Spinal cord (tissue), 4 donors: Measurements from ENCODE around the gene SPARCL1. TPM values are rescaled to one million over a fixed set of nuclear protein-coding genes. Genes with fewer than 3 reads are reported as not detected.

ENCODE experiments used
- polyA plus RNA-seq, 2 donors: library from polyadenylated mRNA; unstranded; fragments of 120-200 nt; gene quantifications; one replicate each; pipeline ENCODE4 v1.2.1, GENCODE V29; 2013; ENCODE audit not compliant: insufficient read length in 2 of 2
- total RNA-seq, 2 donors: library from RNA; depleted of rRNA in 1 of 2; stranded (reverse); fragments of 120-200 nt in 1 of 2; fragments of >200 nt in 1 of 2; gene quantifications; one replicate each; pipeline versions ENCODE4 v1.2.3 to v1.2.4, GENCODE V29; 2013 to 2014

SPARCL1 gene
- total and polyA plus RNA-seq, 4 donors, result 1,228 to 2,377 (median 1,494) TPM

Other genes with a start within 250 kb of the SPARCL1 start
- gene HSD17B13, start 206.5 kb downstream of the SPARCL1 start, total RNA-seq, result 1 to 10 TPM in 1 of 2 donors, under 1 TPM in 1; 0.33 to 1.5 TPM
- 1 to 10 TPM in 1 of 2 donors, under 1 TPM in 1; 0.89 to 1.4 TPM for gene HSD17B13, start 206.5 kb downstream of the SPARCL1 start, polyA plus RNA-seq
- 10 to 100 TPM; 33.3 to 59.5 TPM for gene HSD17B11, start 138.2 kb downstream of the SPARCL1 start, total RNA-seq
- 10 to 100 TPM; 22.8 to 26.0 TPM for gene HSD17B11, start 138.2 kb downstream of the SPARCL1 start, polyA plus RNA-seq
- 10 to 100 TPM; 21.3 to 21.7 TPM for gene NUDT9, start 106.8 kb downstream of the SPARCL1 start, total RNA-seq
- gene NUDT9, start 106.8 kb downstream of the SPARCL1 start, polyA plus RNA-seq, result 10 to 100 TPM; 40.8 to 44.8 TPM
- under 1 TPM in 1 of 2 donors, not detected in 1; 0.06 TPM for gene DSPP, start 79.2 kb upstream of the SPARCL1 start, total RNA-seq
- gene DSPP, start 79.2 kb upstream of the SPARCL1 start, polyA plus RNA-seq, result under 1 TPM; 0.05 to 0.06 TPM
- gene DMP1, start 120.9 kb upstream of the SPARCL1 start, total RNA-seq, result 1 to 10 TPM in 1 of 2 donors, under 1 TPM in 1; 0.39 to 4.3 TPM
- gene DMP1, start 120.9 kb upstream of the SPARCL1 start, polyA plus RNA-seq, result under 1 TPM; 0.12 to 0.16 TPM